Calu3 (cell line): Measurements from ENCODE around the gene PIEZO2. TPM values are rescaled to one million over a fixed set of nuclear protein-coding genes. Genes with fewer than 3 reads are reported as not detected.
A peak's percentile ranks its signal among the peaks of the same experiment; 100 is the strongest.

Experiments used
- BruUV-seq: library from RNA; stranded (reverse); fragments of 400-500 nt; replicated peaks from 2 replicates; lab custom pipeline; 2021; lab: Mats Ljungman, UMichigan
- CTCF ChIA-PET: fragments of 300-600 bp; sonication (Branson Sonifier 250); formaldehyde crosslinking; loops from one replicate; lab custom pipeline; 2022; ENCODE audit warnings: antibody characterized with exemption; lab: Charles Lee
- DNase-seq: peaks from one replicate; pipeline ENCODE4 v3.0.0; 2022
- H3K27ac Mint-ChIP-seq: one replicate; pipeline ENCODE4 v1.8.0; 2022; ENCODE audit warnings: mixed read lengths; ENCODE audit not compliant: unreplicated experiment
- H3K27me3 Mint-ChIP-seq: one replicate; pipeline ENCODE4 v1.8.0; 2022; ENCODE audit warnings: mixed read lengths; ENCODE audit not compliant: unreplicated experiment
- H3K36me3 Mint-ChIP-seq: one replicate; pipeline ENCODE4 v1.8.0; 2022; ENCODE audit warnings: mild to moderate bottlenecking, moderate library complexity, mixed read lengths; ENCODE audit not compliant: insufficient read depth, unreplicated experiment
- H3K4me1 Mint-ChIP-seq: one replicate; pipeline ENCODE4 v1.8.0; 2022; ENCODE audit warnings: mild to moderate bottlenecking, low read depth, mixed read lengths; ENCODE audit not compliant: unreplicated experiment
- H3K4me3 Mint-ChIP-seq: one replicate; pipeline ENCODE4 v1.8.0; 2022; ENCODE audit warnings: mild to moderate bottlenecking, low read depth, moderate library complexity, mixed read lengths; ENCODE audit not compliant: unreplicated experiment
- H3K9me3 Mint-ChIP-seq: one replicate; pipeline ENCODE4 v1.8.0; 2022; ENCODE audit warnings: low read depth, mixed read lengths; ENCODE audit not compliant: unreplicated experiment
- intact Hi-C: fragments of 100-400 bp; cut with micrococcal nuclease; formaldehyde crosslinking; loops from one replicate; pipeline ENCODE4 v1.10.0; 2022; ENCODE audit not compliant: unreplicated experiment
- total RNA-seq: library from RNA; stranded (reverse); gene quantifications from 2 replicates; pipeline ENCODE4 v1.2.3, GENCODE V29; 2022
- TF ChIP-seq, protein P1 (sequence below): fragments of 200-600 bp; IDR thresholded peaks from one replicate; pipeline ENCODE4 v1.8.0; 2022; ENCODE audit warnings: antibody characterized with exemption; ENCODE audit not compliant: unreplicated experiment

Gene PIEZO2
- total RNA-seq, 1 experiment from 2014 or later: 0.24 TPM

DNA sequence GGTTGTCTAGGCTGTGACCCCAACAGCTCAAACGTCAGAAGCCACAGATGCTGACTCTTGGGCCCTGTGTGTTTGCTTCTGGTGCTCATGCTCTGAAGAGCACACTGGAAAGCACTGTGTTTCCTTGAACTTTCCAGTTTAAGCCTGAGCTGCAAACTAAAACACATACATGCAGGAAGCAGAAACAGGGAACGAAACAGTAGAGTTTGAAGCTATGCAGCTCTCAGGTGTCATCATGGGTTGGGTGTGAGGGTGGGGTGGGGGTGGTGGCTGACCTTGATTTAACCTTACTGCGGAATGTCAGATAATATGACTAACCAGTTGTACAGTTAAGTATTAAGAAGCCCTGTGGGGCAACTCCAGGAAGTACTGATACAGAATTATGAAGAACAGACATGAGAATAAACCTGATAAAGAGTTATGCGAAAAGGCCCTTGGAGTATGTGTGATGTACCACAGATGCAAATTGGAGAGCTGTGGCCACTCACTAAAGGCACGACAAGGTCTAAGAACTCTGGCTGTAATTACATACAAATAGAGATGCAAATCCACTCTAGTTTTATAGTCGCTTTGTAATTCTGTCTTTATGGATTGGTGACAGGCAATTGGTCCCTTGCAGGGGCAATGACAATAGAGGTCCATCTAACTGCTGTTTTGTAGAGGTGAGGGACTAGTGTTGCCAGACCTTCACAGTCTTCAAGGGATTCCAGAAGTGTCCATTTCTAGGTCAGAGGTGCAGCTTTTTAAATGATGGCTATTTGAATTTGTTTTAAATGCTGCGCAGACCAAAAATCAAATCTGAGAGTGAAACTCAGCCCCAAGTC lies 350.4 kb downstream of the PIEZO2 start:
- CTCF ChIA-PET: interaction anchor here (0.6 to 1.4 kb wide), 6 partner anchors 12 to 1126 kb away, joined by 3 to 7 read pairs (median 4); no protein-coding TSS in a partner anchor
- intact Hi-C loops: no loop called here
- no peaks in the 10 kb centered on the region for H3K9me3 Mint-ChIP-seq
- H3K4me3 Mint-ChIP-seq: peak overlapping the region; percentile 14
- H3K27ac Mint-ChIP-seq: peak overlapping the region; percentile 84
- peak; percentile 66 for DNase-seq
- peaks cover 46% of the 10 kb centered on the region for H3K4me1 Mint-ChIP-seq
- H3K27me3 Mint-ChIP-seq: no peaks in the 10 kb centered on the region
- TF ChIP-seq, protein P1, sequence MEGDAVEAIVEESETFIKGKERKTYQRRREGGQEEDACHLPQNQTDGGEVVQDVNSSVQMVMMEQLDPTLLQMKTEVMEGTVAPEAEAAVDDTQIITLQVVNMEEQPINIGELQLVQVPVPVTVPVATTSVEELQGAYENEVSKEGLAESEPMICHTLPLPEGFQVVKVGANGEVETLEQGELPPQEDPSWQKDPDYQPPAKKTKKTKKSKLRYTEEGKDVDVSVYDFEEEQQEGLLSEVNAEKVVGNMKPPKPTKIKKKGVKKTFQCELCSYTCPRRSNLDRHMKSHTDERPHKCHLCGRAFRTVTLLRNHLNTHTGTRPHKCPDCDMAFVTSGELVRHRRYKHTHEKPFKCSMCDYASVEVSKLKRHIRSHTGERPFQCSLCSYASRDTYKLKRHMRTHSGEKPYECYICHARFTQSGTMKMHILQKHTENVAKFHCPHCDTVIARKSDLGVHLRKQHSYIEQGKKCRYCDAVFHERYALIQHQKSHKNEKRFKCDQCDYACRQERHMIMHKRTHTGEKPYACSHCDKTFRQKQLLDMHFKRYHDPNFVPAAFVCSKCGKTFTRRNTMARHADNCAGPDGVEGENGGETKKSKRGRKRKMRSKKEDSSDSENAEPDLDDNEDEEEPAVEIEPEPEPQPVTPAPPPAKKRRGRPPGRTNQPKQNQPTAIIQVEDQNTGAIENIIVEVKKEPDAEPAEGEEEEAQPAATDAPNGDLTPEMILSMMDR: no peak
- H3K36me3 Mint-ChIP-seq: no peaks in the 10 kb centered on the region
- BruUV-seq: no TSS peak

DNA sequence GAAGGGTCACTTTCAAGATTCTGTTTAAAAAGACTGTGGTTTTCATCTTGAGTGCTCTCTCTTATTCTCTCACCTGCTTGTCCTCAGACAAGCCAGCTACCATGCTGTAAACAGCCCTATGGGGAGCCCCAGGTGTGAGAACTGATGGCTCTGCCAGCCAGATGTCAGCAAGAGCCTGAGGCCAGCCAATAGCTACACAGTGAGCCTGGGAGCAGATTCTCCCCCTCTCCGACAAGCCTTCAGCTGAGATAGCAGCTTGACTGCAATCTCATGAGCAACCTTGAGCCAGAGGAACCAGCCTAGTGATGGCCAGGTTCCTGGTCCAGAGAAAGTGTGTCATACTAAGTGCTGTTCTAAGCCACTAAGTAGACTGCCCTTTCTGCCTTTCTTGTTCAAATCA lies 351.5 kb downstream of the PIEZO2 start:
- CTCF ChIA-PET: interaction anchor here (1.2 to 1.4 kb wide), 2 partner anchors 11 to 356 kb away, joined by 3 to 6 read pairs; no protein-coding TSS in a partner anchor
- Mint-ChIP-seq H3K4me1 (peaks cover 53% of the 10 kb centered on the region), H3K9me3 (no peaks in the 10 kb centered on the region), H3K36me3 (no peaks in the 10 kb centered on the region), H3K4me3 (no peak overlapping the region), H3K27me3 (no peaks in the 10 kb centered on the region), H3K27ac (peak overlapping the region; percentile 84)
- TF ChIP-seq, protein P1: no peak
- intact Hi-C loops: no loop called here
- no peak for DNase-seq
- no TSS peak for BruUV-seq

DNA sequence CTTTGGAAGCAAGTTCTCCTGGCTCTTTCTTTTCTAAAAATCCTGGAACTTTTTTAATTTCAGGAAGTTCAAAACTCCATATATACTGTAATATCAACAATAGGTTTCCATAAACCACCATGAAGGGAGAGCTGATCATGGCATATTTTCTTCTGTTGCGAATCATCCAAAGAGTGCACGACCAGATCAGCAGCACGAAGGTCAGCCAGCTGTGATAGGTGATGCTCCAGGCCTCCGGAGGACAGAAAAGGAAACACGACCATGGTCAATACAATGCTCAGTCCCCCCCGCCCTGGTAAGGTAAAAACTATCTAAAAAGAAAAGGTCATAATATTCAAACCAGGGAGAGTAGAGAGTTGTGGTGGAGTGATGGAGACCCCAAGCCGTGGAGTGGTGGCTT lies 354.6 kb downstream of the PIEZO2 start:
- intact Hi-C loops: no loop called here
- no peak overlapping the region for H3K27ac Mint-ChIP-seq
- H3K9me3 Mint-ChIP-seq: no peaks in the 10 kb centered on the region
- CTCF ChIA-PET: no interaction called here
- no peak for DNase-seq
- no peak overlapping the region for H3K4me3 Mint-ChIP-seq
- peaks cover 38% of the 10 kb centered on the region for H3K4me1 Mint-ChIP-seq
- BruUV-seq: no TSS peak
- no peaks in the 10 kb centered on the region for H3K27me3 Mint-ChIP-seq
- H3K36me3 Mint-ChIP-seq: no peaks in the 10 kb centered on the region
- TF ChIP-seq, protein P1: no peak

DNA sequence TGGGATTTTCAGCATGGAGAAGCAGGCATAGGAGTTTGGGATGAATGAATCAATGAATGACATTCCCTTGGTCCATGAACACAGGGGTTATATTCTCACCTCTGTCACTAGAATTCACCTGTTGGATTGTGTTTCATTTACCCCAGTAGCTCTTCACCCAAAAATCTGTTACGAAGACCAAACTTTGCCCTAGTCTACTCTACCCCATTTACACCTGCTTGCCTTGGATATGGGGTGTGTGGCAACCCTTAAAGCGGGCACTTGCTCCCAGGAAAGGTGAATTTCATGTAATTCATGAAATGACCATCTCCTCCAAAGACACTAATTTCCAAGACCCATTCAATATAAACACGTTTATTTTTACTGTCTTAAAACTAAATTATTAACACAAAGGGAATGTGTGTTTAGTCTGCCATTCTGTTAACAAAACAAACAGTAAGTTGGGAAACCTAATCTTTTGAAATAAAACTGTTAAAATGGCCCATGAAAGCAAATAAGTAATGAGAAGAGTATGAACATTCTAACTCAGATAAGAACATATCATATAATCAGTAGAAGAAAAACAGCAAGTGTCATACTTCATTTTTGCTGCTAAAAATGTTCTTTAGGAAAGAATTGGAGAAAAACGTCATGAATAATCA lies 355.5 kb downstream of the PIEZO2 start:
- no peak for DNase-seq
- intact Hi-C loops: no loop called here
- TF ChIP-seq, protein P1: no peak
- Mint-ChIP-seq H3K27ac (peak overlapping the region; percentile 73), H3K36me3 (no peaks in the 10 kb centered on the region), H3K9me3 (no peaks in the 10 kb centered on the region), H3K4me1 (peaks cover 29% of the 10 kb centered on the region), H3K4me3 (no peak overlapping the region), H3K27me3 (no peaks in the 10 kb centered on the region)
- CTCF ChIA-PET: no interaction called here
- no TSS peak for BruUV-seq
